ENCODE results near the gene DIAPH1. TPM values are rescaled to one million over a fixed set of nuclear protein-coding genes. Genes with fewer than 3 reads are reported as not detected.

DIAPH1 gene
- 100 to 1,000 TPM; 214 to 220 TPM for total RNA-seq

DNA sequence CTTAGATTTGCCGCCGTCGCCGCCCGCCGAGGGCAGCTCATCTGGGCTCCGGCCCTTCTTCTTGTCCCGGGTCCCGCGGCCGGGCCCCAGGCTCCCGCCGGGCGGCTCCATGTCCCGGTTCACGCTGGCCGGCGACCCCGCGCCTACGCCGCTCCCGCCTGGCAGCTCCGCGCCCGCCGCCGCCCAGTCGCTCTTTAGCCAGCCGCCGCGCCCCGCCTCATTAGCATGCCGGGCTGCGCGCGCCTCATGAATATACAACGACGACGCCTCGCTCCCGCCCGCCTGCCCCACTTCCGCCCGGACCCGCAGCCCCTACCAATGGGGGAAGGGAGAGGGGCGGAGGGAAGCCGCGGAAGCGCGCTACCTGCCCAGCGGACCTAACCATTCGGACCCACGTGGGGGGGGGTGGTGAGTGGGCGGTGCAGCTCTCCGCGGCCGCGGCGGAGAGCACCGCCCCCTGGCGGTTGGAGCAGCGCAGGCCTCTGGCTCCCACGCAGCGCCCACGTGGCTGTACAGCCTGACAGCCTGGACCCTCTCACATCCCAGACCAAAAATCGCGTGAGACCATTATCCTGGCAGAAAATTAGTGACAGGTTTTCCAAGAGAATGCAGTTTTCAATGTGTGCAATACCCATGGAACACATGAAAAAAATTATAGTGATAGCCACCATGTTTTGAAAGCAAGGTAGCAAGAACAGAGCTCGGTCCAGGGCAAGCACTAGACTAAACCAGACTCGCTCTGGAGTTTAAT lies at the start of gene DIAPH1:
TSS of gene DIAPH1 (minus strand) at position 197 of the 751 bp plus-strand sequence. CDS start at position 111, 86 bp downstream.
- Mint-ChIP-seq H3K4me3 (peak within 1 kb of the TSS; percentile 97), H3K4me1 (peaks cover 51% of the 10 kb centered on the region), H3K27ac (peak within 1 kb of the TSS; percentile 97), H3K36me3 (peaks cover 54% of the 10 kb centered on the region), H3K27me3 (no peaks in the 10 kb centered on the region), H3K9me3 (peaks cover 2% of the 10 kb centered on the region)
- peak; percentile 99 for DNase-seq

DNA sequence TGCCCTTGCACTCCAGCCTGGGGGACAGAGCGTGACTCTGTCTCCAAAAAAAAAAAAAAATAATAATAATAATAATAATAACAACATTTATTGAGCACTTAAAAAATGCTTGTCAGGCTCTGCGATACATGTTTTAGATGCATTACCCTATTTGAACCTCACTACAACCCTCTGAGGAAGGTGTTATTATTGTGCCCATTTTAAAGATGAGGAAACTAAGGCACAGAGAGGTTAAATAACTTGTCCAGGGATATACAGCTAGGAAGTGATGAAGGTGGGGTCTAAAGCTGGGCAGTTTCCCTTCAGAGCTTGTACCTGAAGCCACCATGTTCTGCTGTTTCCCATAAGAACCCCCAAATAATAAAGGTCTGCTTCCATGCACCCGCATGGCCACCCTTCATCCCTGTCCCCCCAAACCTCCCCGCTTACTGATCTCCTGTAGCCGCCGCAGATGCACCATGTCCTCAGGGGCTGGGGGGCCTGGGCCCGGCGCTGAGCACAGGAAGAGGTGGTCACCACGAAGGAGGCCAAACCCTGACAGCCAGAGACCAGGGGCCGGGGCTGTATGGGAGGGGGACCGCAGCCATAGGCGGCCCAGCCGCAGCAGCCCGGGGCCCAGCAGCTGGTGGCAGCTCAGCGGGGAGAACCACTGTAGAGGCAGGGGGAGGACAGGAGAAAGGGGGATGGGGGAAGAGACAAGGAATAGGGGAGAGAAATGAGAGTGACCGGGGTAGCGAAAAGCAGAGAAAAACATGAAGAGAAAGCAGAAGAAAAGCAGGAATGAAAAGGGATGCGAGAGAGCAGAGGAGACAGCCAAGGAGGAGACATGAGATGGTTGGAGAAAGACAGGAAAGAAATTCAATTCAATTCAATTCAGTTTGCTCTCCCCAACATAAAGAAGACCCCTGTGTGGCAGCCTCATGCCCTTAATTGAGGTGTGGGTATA lies 47.5 kb upstream of the DIAPH1 start:
- no peaks in the 10 kb centered on the region for H3K36me3 Mint-ChIP-seq
- no peak for DNase-seq
- no peaks in the 10 kb centered on the region for H3K9me3 Mint-ChIP-seq
- H3K4me3 Mint-ChIP-seq: no peak overlapping the region
- no peaks in the 10 kb centered on the region for H3K27me3 Mint-ChIP-seq
- no peak overlapping the region for H3K27ac Mint-ChIP-seq
- H3K4me1 Mint-ChIP-seq: peaks cover 4% of the 10 kb centered on the region

DNA sequence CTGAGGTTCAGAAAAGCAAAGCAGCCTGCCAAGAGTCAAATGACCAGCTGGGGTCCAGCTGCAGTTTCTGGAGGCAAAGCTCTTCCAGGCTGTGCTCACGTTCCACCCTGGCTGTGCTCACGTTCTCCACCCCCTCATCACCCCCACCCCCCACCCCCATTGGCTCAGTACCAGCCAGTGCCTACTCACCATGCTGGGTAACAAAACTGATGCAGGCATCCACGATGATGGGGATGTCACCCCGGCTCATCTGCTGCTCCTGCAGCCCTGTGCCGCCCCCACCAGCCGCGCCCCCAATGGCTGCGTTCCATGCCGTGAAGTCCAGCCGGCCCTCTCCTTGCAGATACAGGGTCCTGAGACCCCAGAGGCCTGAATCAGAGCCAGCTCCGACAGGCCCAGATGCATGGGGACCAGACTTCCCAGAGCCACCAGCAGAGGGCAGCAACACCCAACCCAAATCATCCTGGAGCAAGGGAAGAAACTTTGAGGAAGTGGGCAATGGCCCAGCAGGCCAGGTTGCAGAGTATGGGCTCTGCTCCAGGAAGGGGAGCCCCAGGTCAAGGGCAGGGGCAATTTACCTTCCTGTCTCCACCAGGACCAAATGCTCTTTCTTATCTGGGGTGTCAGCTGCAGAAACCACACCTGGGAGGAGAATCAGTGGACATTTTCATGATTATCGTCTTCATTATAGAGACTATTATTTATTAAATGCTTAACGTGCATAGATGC lies 46.1 kb upstream of the DIAPH1 start:
- DNase-seq: peak; percentile 69
- Mint-ChIP-seq H3K9me3 (no peaks in the 10 kb centered on the region), H3K4me1 (peaks cover 4% of the 10 kb centered on the region), H3K27me3 (no peaks in the 10 kb centered on the region), H3K27ac (no peak overlapping the region), H3K4me3 (no peak overlapping the region), H3K36me3 (no peaks in the 10 kb centered on the region)

DNA sequence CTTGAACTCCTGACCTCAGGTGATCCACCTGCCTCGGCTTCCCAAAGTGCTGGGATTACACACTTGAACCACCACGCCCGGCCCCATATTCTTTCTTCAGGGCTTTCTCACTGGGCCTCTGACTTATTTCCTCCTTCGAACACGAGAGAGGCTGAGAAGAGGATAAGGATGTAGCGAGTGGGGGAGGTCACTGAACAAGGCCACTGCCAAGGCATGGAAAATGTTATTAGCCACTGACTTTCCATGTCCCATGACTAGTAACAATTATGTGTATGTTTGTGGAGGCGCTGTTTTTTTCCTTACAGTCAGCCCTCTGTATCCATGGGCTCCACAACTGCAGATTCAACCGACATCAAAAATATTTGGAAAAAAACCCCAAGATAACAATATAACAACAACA lies 44.7 kb upstream of the DIAPH1 start:
- Mint-ChIP-seq H3K36me3 (no peaks in the 10 kb centered on the region), H3K27ac (no peak overlapping the region), H3K9me3 (no peaks in the 10 kb centered on the region), H3K27me3 (no peaks in the 10 kb centered on the region), H3K4me3 (no peak overlapping the region), H3K4me1 (peaks cover 4% of the 10 kb centered on the region)
- no peak for DNase-seq

DNA sequence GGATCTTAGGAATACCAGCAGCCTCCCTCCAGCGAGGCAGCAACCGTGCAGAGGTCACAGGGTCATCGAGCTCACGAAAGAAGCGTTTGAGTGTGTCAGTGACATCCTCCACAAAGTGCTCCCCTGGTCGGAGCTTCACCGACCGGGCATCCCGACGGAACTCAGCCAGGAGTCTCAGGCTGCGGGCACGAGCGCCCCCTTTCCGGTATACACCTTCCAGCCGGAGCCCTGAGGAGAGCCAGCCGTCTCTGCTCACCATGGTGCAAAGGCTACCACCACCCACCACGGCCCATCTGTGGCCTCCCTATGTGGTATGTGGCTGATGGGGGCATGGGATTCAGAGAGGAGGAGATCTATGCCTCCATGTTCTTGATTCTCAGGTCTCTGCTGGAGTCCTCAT lies 43.2 kb upstream of the DIAPH1 start:
- Mint-ChIP-seq H3K4me1 (peaks cover 4% of the 10 kb centered on the region), H3K27me3 (no peaks in the 10 kb centered on the region), H3K27ac (no peak overlapping the region), H3K4me3 (no peak overlapping the region), H3K36me3 (no peaks in the 10 kb centered on the region), H3K9me3 (no peaks in the 10 kb centered on the region)
- no peak for DNase-seq

DNA sequence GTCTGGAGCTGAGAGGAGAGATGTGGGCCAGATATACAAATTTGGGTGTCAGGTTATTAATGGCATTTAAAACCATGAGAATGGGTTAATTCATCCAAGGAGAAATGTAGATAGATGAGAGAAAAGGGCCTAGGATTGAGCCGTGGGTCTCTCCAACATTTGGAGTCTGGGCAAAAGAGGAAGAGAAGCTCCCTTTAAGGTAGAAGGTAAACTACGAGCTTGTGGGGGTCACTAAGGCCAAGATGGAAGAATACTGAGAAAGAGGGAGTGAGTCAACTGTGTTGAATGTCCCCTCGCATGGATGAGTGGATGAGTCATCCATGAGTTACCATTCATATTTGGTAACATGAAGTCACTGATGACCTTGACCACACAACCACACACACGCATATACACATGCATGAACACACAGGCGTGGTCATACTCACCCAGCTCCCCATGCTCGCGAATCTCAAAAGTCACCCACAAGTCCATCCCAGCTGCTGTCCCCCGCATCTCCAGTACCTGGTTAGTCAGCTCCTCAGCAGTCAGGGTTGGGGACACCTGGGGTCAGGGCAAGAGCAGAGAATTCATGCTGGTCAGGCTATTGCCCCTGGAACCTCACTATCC lies 39.2 kb upstream of the DIAPH1 start:
- Mint-ChIP-seq H3K4me1 (no peaks in the 10 kb centered on the region), H3K36me3 (peaks cover 3% of the 10 kb centered on the region), H3K9me3 (no peaks in the 10 kb centered on the region), H3K4me3 (no peak overlapping the region), H3K27me3 (no peaks in the 10 kb centered on the region), H3K27ac (no peak overlapping the region)
- DNase-seq: no peak

DNA sequence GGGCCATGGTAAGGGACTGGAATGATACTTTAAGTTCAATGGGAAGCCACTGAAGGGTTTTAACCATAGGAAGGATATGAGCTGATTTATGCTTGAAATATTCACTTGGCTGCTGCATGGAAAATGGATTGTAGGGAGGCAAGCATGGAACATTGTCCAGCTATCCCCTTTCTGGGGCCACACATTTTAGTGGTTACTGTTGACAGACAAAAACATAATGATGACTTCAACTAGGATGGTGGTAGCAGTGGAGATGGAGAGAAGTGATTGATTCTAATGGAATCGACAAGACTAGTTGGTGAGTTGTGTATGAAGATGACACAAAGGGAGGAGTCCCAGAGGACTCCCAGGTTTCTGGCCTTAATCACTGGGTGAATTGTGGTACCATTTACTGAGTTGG lies 38.6 kb upstream of the DIAPH1 start:
- H3K9me3 Mint-ChIP-seq: no peaks in the 10 kb centered on the region
- DNase-seq: no peak
- no peak overlapping the region for H3K4me3 Mint-ChIP-seq
- H3K27ac Mint-ChIP-seq: no peak overlapping the region
- no peaks in the 10 kb centered on the region for H3K4me1 Mint-ChIP-seq
- peaks cover 3% of the 10 kb centered on the region for H3K36me3 Mint-ChIP-seq
- H3K27me3 Mint-ChIP-seq: no peaks in the 10 kb centered on the region

DNA sequence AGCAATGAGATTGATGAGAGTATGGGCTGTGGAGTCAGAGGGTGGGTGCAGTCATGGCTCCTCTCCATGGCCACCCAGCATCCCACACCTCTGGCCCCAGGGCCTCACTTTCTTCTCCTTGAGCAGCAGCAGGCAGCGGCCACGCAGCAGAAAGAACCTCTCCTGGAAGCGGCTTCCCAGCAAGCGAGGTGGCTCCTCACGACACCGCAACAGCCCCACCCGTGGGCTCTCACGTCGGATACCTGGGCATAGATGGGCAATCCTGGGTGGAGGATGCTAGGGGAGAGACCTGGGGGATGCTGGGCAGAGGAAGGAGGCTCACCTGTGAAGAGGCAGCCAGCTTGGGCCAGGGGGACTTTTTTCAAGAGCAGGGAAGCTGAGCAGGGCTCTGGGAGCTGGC lies 37.6 kb upstream of the DIAPH1 start:
- Mint-ChIP-seq H3K4me3 (no peak overlapping the region), H3K27me3 (no peaks in the 10 kb centered on the region), H3K4me1 (peaks cover 8% of the 10 kb centered on the region), H3K36me3 (peaks cover 3% of the 10 kb centered on the region), H3K9me3 (no peaks in the 10 kb centered on the region), H3K27ac (no peak overlapping the region)
- no peak for DNase-seq

DNA sequence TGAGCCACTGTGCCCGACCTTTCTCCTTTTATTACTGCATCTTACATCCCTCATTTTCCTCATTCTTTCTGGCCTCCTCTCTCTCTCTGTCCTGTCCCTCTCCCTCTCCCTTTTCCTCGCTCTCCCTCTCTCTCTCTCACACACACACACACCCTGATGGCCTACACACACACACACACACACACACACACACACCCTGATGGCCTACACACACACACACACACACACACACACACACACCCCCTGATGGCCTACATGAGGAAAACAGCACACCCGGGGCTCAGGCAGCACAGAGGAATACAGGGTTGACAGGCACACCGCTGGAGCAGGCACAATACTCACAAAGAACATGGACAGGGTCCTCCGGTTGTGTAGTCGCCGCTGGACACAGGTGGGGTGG lies 36.2 kb upstream of the DIAPH1 start:
- H3K27ac Mint-ChIP-seq: no peak overlapping the region
- peaks cover 3% of the 10 kb centered on the region for H3K36me3 Mint-ChIP-seq
- no peaks in the 10 kb centered on the region for H3K9me3 Mint-ChIP-seq
- H3K4me3 Mint-ChIP-seq: no peak overlapping the region
- peaks cover 15% of the 10 kb centered on the region for H3K4me1 Mint-ChIP-seq
- H3K27me3 Mint-ChIP-seq: no peaks in the 10 kb centered on the region
- no peak for DNase-seq

DNA sequence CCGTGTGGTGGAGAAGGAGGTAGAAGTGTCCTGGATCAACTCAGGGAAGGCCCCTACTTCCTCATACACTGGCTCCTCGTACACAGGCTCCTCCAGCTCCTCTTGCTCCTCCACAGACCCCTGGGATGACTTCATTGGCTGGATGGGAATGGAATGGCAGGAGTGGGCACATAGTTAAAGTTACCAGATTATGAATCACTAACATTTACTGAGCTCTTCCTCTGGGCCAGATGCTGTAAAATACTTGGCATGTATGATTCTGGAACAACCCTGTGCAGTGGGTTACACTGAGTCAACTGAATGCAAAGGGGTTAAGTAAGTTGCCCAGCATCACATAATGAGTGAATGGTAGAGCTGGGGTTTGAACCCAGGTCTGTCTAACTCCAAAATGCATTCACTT lies 35.5 kb upstream of the DIAPH1 start:
- H3K27ac Mint-ChIP-seq: no peak overlapping the region
- no peaks in the 10 kb centered on the region for H3K9me3 Mint-ChIP-seq
- peaks cover 20% of the 10 kb centered on the region for H3K4me1 Mint-ChIP-seq
- no peak overlapping the region for H3K4me3 Mint-ChIP-seq
- no peaks in the 10 kb centered on the region for H3K27me3 Mint-ChIP-seq
- no peak for DNase-seq
- peaks cover 3% of the 10 kb centered on the region for H3K36me3 Mint-ChIP-seq

DNA sequence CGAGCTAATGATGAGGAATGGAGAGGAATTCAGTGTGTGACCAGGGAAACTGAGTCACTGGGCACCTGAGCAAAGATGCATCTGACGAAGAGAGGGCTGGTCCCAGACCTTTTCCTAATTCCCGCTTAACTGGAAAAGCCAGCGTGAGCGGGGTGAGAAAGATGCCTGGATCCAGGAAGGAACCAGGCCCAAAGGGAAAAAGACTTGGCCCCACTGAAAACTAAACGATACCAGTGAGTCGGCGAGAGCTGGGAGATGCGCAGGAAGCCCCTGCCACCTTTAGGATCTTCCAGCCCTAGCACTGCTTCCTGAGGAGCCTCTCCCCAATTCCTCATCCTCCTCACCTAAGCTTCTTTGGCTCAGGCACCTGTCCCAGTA lies 32.9 kb upstream of the DIAPH1 start:
- Mint-ChIP-seq H3K9me3 (no peaks in the 10 kb centered on the region), H3K36me3 (peaks cover 5% of the 10 kb centered on the region)

DNA sequence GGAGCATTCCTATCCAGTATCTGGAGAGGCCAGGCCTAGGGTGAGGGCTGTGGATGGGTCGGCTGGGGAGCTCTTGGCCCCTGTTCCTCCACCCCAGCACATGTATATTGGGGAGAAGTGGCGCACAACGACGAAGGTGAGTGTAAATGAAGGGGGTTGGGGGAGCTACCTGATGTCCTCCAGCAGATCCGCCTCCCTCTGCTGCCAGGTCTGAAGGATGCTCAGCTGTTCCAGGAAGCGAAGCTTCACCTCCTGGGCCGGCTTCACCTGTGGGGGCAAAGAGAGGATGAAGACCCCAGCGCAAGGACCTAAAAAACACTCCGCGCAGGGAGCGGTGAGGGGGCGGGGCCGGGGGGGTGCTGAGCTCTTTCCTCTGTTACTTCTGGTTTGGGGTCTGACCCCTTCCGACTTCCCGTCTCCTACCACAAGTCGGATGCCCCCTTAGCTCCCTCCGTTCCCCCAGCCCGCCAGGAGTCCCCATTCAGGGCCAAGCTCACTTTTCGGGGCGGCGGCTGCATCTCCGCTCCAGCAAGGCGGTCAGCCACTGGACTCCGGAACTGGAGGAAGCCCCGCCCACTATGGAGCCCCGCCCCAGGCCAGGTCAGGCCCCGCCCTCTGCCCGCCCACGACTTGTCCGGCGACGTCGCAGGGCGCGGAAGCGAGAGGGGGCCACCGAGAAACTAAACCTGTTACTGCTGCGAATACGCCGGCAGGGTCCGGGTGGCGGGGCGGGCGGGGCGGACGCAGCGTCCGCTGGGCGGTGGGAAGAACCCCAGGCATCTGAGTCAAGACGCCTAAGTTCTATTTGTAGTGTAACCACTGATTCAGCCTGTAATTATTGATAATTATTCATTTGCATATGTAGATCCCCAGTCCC lies 32.3 kb upstream of the DIAPH1 start, which contains the start of gene FCHSD1:
TSS of gene FCHSD1 (minus strand) at position 568 of the 877 bp plus-strand sequence. CDS start at position 518, 50 bp downstream.
- peaks cover 5% of the 10 kb centered on the region for H3K36me3 Mint-ChIP-seq
- H3K27ac Mint-ChIP-seq: peak within 1 kb of the TSS; percentile 92
- no peaks in the 10 kb centered on the region for H3K9me3 Mint-ChIP-seq
- H3K4me1 Mint-ChIP-seq: peaks cover 23% of the 10 kb centered on the region
- no peaks in the 10 kb centered on the region for H3K27me3 Mint-ChIP-seq
- H3K4me3 Mint-ChIP-seq: peak within 1 kb of the TSS; percentile 95
- DNase-seq: peak; percentile 83

More for the DNA sequence above, 32.9 kb upstream of the DIAPH1 start:
- H3K4me1 Mint-ChIP-seq: peaks cover 23% of the 10 kb centered on the region
- no peaks in the 10 kb centered on the region for H3K27me3 Mint-ChIP-seq
- peak overlapping the region; percentile 95 for H3K4me3 Mint-ChIP-seq
- H3K27ac Mint-ChIP-seq: peak overlapping the region; percentile 42
- no peak for DNase-seq

DNA sequence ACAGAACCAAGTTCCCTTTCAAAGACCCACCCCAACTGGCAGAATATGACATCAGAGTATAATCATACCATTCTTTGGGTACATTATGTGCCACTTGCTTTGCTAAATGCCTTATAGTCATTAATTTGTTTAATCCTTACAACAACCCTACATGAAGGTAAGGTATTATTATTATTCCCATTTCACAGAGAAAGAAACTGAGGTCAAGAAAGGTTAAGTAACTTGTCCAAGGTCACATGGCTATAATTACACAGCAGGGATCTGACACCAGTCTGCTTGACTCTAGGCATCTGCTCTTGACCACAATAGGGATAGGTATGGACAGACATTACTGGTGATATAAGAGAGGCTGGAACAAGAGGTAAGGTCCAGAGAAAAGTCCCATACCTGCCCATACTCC lies 31.2 kb upstream of the DIAPH1 start:
- no peak for DNase-seq
- Mint-ChIP-seq H3K9me3 (no peaks in the 10 kb centered on the region), H3K27ac (no peak overlapping the region), H3K27me3 (no peaks in the 10 kb centered on the region), H3K4me3 (peak overlapping the region; percentile 44), H3K4me1 (peaks cover 23% of the 10 kb centered on the region), H3K36me3 (peaks cover 3% of the 10 kb centered on the region)
